HG03280 (cell line): ENCODE data around the gene CDH13.

Source experiments
- ATAC-seq: cut with Tn5 transposase; IDR thresholded peaks from one replicate; pipeline ENCODE4 v1.9.1; 2021; ENCODE audit warnings: mild to moderate bottlenecking, moderate library complexity; ENCODE audit not compliant: unreplicated experiment

CDH13 gene

GRCh38 chr16:83021746-83022145, 395.0 kb downstream of the CDH13 start:
- ATAC-seq = no peak

GRCh38 chr16:83023011-83023410, 396.2 kb downstream of the CDH13 start:
- ATAC-seq = no peak

GRCh38 chr16:83023640-83024039, 396.9 kb downstream of the CDH13 start:
- no peak for ATAC-seq

GRCh38 chr16:83027973-83028372, 401.2 kb downstream of the CDH13 start:
- no peak for ATAC-seq

GRCh38 chr16:83029467-83029866, 402.7 kb downstream of the CDH13 start:
- no peak for ATAC-seq

- no peak for ATAC-seq
Measured at GRCh38 chr16:83031524-83031923, 404.8 kb downstream of the CDH13 start.

- ATAC-seq = no peak
Measured at GRCh38 chr16:83037102-83037501, 410.3 kb downstream of the CDH13 start.

GRCh38 chr16:83037884-83038283, 411.1 kb downstream of the CDH13 start:
- no peak for ATAC-seq

- ATAC-seq = no peak
Measured at GRCh38 chr16:83040174-83040573, 413.4 kb downstream of the CDH13 start.

GRCh38 chr16:83044589-83044988, 417.8 kb downstream of the CDH13 start:
- ATAC-seq = no peak

GRCh38 chr16:83045790-83046189, 419.0 kb downstream of the CDH13 start:
- ATAC-seq = no peak

- ATAC-seq = no peak
Measured at GRCh38 chr16:83046664-83047063, 419.9 kb downstream of the CDH13 start.

- ATAC-seq = no peak
Measured at GRCh38 chr16:83051451-83051850, 424.7 kb downstream of the CDH13 start.

GRCh38 chr16:83054283-83054682, 427.5 kb downstream of the CDH13 start:
- ATAC-seq = no peak

- ATAC-seq = no peak
Measured at GRCh38 chr16:83058376-83058775, 431.6 kb downstream of the CDH13 start.

- no peak for ATAC-seq
Measured at GRCh38 chr16:83059237-83059636, 432.5 kb downstream of the CDH13 start.

- no peak for ATAC-seq
Measured at GRCh38 chr16:83066011-83066410, 439.2 kb downstream of the CDH13 start.

GRCh38 chr16:83066881-83067280, 440.1 kb downstream of the CDH13 start:
- no peak for ATAC-seq

GRCh38 chr16:83068686-83069085, 441.9 kb downstream of the CDH13 start:
- ATAC-seq = no peak

GRCh38 chr16:83070416-83071209, 443.8 kb downstream of the CDH13 start:
- ATAC-seq = no peak

GRCh38 chr16:83075956-83076355, 449.2 kb downstream of the CDH13 start:
- ATAC-seq = no peak

- ATAC-seq = no peak
Measured at GRCh38 chr16:83083361-83083760, 456.6 kb downstream of the CDH13 start.

GRCh38 chr16:83085660-83086059, 458.9 kb downstream of the CDH13 start:
- ATAC-seq = no peak
